GM21381 (cell line): ENCODE data around the gene PSMF1.
"Not testable (repeated sequence)": the region's sequence is repeated elsewhere in the genome, so short reads cannot be mapped to it uniquely, and the experiment has no call there.

Source experiments
- ATAC-seq: cut with Tn5 transposase; IDR thresholded peaks from one replicate; pipeline ENCODE4 v1.9.1; 2021; ENCODE audit warnings: mild to moderate bottlenecking, moderate library complexity; ENCODE audit not compliant: unreplicated experiment

The PSMF1 gene

DNA sequence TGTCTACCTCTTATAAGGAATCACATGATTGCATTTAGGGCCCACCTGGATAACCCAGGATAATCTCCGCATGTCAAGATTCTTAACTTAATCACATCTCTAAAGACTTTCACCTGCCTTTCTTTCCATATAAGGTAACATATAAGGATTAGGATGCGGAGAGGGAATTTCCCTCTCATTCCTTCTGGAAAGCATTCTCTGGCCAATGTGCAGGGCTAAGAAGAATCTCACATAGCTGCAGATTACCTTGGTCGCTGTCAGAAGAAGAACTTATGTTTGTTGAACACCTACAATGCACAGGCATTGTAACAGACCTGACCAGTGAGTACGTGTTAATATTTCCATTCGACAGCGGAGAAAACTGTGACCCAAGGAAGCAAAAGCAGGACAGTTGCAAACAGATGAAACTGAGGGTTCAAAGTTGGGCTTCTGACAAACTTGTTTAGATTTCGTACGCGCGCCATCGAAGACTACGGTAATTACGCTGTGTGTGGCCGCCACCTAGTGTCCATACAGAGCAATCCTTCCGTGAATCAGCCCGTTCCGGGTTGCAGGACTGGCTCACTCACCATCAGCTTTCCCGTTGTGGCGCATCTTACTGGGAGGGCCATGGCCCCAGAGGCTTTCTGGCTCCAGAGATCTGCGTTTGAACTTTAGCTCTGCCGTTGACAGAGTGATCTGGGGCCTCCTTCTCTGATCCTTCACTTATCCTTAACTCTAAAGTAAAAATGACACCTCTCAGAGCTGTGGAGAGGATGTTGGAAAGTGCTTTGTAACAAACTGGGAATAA is 94.4 kb downstream of the PSMF1 start:
- ATAC-seq: no peak

DNA sequence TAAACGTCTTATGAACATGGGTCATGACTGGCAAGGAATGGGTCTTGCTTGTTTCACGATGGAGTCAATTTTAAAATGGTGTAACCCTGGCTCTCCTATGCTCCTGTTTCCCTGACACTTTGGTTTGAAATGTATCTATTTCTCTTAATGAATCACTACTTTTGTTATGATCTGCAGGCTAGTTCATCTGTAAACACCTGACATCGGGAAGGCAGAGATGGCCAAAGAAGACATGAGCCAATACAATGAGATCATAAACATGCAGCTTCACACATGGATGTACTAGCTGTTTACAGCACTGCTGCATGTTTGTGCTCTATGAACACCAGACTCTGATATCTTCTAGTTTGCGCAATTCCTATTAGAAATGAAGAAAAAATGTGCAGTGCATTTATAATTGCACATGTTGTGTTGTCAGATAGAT is 96.4 kb downstream of the PSMF1 start:
- no peak for ATAC-seq

DNA sequence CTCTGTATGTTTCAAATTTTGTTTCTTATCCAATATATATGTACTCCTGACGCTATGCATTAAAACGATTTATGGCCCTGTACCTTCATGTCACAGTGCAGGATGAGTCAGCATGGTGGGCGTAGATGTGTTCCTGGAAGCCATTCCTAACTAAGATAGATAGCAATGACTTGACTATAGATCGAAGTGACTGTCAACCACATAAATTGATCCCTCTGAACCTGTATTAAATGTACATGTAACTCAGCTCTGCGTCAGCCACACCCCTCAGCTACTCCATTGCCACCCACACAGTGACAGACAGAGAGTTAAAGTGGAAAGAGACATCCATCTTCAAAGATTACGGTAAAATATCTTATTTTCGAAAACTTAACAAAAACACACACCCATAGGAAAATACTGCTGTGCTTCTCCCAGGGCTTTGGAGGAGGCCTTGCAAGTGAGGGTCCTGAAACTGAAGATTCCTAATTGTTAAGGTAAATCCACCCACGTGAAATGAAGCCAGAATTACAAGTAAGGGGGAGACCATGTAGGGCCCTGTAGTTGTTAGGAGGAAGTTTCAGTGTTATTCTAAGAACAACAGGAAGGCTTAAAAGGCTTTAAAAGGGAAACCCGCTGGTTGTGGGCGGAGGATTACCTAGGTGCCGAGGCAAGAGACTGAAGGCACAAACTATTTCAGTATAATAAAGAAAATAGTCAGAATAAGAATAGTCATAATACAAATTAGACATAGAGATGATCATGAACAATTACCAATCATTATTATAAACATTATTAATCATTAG is 97.2 kb downstream of the PSMF1 start:
- ATAC-seq: no peak

DNA sequence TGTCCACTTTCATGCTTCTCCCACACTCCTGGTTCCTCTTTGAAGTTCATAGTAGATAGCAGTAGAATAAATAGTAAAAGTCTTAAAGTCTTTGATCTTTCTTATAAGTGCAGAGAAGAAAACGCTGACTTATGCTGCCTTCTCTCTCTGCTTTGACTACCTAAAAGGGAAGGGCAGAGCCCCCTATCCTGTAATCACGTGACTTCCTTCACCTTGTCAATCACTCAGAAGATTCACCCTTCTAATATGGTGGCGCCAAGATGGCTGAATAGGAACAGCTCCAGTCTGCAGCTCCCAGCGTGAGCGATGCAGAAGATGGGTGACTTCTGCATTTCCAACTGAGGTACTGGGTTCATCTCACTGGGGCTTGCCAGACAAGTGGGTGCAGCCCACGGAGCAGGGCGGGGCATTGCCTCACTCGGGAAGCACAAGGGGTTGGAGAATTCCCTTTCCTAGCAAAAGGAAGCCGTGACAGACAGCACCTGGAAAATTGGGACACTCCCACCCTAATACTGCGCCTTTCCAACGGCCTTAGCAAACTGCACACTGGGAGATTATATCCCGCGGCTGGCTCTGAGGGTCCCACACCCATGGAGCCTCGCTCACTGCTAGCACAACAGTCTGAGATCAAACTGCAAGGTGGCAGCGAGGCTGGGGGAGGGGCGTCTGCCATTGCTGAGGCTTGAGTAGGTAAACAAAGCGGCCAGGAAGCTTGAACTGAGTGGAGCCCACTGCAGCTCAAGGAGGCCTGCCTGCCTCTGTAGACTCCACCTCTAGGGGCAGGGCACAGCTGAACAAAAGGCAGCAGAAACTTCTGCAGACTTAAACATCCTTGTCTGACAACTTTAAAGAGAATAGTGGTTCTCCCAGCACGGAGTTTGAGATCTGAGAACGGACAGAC is 98.4 kb downstream of the PSMF1 start:
- not testable (repeated sequence) for ATAC-seq
